ENCODE measurements around the gene HOXC11.
A peak's percentile ranks its signal among the peaks of the same experiment; 100 is the strongest.

The HOXC11 gene

DNA sequence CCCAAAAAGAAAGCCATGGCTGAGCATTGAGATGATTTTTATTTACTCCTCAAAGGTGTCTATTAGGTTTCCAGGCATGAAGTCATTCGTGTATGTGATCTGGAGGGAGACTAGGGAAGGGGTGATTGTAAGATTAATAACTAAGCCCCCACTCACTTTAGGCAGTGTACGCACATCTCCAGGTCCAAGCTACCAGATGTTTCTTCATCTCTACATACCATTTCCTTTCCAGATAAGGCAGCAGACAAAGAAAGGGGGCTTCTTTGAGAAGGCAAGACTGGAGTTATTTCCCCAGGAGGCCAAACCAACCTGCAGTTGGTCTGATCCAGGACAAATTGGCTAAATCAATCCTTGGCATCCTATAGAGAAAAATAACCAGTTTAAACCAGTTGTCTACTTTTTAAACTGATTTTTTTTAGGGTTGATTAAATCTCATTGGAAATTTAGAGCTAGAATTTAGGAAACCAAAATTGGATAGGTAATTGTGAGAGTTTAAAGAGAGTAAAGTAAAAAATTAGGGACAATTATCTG, 30.4 kb upstream of the HOXC11 start:
- no peak for DNase-seq

DNA sequence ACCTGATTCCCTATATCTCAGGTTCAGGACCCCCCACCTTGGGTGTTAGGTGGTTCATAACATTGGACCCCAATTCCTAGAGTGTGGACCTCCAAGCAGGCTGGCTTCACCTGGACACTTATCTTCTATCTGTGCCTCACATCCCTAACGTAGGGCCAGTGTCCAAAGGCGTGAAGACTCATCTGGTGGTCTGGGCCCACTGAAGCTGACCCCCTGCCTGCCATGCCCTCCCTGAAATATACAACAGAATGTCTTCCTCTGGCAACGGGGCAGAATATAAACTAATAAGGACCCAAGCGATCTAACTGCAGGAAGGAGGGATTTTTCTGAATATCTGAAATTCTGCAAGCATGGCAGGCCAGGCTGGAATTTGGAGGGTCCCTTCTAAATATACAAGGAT, 28.7 kb upstream of the HOXC11 start:
- no peak for DNase-seq

DNA sequence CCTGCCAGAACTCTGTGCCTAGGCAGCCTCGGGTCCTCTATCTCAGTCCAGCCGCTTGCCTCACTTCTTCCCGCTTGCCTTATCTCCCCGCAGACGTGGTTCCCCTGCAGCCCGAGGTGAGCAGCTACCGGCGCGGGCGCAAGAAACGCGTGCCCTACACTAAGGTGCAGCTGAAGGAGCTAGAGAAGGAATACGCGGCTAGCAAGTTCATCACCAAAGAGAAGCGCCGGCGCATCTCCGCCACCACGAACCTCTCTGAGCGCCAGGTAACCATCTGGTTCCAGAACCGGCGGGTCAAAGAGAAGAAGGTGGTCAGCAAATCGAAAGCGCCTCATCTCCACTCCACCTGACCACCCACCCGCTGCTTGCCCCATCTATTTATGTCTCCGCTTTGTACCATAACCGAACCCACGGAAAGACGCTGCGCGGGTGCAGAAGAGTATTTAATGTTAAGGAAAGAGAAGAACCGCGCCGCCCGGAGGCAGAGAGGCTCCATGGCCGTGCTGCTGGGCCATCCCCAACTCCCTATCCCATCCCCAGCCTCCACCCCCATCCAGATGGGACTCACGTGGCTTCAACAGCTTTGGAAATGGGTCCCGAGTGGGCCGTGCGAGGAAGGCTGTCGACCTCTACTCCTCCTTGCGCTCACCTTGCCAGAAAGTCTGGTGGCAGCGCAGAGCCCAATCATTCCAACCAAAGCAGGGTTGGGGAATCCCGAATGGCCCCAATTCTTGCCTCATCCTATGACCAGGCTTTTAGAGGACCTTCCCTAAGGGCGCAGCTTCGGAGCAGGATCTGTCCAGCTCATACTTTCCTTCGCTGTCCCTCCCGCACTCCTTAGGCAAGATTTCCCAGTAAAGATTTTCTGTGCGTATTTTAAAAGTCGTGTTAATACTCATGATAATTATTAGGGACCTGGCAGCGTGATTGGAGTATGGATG, 27.7 kb upstream of the HOXC11 start:
- no peak for DNase-seq

GRCh38 chr12:53947743-53948142, 25.2 kb upstream of the HOXC11 start:
- DNase-seq: no peak

DNA sequence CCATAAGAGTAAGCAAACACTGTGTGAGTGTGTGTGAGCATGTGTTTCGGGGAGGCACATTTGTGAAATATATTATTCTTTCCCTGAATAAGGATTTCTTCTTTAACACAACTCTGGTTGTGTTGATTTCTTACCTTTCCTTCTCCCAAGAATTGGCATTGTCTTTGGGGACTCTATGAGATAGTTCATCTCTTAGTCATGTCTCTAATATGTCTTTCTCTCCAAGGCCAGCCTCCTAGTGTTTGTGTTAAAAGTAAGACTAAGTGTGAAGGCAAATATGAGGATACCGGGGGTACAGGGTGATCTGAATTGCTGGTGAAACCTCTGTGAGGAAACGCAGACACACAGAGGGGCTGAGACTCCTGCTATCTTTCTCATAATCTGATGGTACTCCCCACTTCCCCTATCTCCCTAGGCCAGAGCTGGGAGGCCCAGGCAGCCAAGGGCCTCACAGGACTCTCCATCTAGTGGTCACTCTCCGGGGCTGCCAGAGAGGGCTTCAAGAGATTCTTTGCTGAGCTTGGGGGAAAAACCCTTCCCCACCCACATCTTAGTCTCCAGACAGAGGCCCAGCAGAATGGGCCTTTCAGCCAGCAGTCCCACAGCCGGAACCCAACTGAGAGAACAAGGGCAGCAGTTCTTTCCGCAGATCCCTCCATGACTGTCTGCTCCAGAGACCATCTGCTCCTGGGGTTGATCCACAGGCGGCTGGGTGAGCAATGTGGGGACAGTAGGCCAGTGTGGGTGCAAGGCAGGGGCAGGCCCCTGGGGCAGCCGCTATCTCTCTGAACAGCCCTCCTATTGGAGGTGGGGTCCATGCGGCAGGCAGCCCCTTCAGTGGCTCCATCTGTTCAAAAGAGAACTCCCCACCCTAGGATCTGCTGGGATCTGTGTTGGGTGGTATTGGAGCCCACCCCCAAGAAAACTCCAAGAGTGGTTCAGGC, 24.0 kb upstream of the HOXC11 start:
- no peak for DNase-seq

DNA sequence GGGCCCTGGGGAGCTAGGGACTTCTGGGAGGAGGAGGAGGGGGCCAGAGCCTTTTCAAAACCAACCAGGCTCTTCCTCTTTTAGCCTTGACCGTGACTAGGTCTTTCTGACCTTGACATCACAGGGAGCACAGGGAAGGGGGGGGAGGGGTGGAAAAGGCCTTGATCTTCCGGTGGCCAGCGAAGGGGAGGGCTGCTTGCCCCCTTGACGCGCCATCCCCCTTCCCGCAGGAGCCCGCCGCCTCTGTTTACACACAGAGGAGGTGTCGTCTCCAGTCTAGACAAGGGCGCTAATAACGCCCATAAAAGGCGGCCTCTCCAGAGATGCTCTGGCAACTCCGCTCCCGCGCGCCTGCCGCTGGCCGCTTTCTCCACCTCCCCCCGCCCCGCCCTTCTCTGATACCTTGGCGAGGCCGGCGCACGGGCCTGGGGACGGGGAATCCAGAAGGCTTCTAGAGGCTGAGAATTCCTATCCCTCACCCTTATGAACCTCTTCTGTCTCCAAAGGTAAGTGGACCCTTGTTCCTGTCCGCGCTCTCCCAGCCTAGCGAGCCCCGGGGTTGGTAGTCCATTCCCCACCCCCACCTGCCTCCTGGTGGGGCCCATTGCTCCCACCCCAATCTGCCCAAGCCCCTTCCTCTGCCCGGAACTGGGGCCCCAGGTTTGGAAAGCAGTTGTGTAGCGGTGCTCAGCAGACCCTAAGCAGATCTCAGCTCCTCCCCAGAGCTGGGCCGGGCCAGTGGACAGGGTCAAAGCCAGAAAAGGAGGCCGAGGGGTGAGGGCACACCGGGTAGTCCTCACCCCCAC, 23.1 kb upstream of the HOXC11 start:
- DNase-seq: no peak

GRCh38 chr12:53950437-53950773, 22.5 kb upstream of the HOXC11 start:
- no peak for DNase-seq

- no peak for DNase-seq
Measured at GRCh38 chr12:53950789-53951576, 21.9 kb upstream of the HOXC11 start.

GRCh38 chr12:53951577-53952334, 21.2 kb upstream of the HOXC11 start:
- DNase-seq: no peak

DNA sequence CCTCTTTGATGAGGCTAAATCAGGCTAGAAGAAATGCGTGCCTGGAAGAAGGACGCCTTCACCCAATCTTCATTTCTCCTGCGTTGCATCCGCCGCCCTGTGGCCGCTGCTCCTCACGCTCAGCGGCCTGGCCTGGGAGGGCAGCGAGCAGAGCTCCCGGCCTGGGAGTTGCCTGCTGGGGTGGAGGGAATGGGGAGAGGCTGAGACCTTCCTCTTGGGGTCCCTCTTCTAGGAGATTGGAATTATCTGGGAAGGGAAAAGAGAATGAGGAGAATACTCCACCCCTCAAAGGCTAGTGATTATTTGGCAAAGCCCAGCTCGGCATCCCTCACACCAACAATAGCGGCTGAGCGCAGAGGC, 20.6 kb upstream of the HOXC11 start:
- DNase-seq: no peak

GRCh38 chr12:53952871-53953734, 19.8 kb upstream of the HOXC11 start:
- DNase-seq: peak; percentile 39

DNA sequence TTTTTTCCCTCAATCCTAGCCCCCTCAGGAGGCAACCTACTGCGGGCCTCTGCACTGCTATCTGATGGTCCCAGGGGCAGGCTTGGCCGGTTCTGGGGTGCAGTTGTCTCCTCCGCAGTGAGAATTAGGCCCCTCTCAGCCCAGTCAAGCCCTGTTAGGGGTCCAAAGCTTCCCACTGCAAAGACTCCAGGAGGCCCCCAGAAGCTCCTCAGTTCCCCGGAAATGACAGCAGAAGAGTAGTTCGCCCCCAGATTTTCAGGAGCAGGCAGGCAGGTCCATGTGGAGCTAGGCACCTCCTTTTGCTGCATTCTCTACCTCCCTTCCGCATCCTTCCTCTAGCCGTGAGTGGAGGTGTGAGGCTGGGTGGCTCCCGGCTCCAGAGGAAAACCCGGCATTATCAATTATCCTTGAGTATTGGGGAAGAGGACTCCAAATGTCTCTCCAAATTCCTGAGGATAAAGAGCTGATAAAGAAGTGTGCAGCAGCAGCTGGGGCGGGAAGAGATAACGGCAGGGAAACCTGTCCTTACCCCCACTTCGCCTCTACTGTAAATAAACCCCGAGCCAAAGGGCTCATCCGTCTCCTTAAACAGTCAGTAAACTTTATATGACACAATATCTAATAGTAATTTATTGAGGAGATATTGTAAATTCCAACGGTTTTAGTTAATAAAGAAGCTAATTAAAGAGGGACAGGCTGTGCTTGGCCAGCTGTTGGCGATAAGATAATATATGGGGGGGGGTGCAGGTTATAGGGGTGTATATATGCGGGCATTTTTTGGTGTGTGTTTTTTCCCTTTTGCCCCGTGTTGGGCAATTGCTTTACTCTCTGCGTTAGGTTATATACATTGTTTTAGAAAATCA, 18.9 kb upstream of the HOXC11 start:
- no peak for DNase-seq

DNA sequence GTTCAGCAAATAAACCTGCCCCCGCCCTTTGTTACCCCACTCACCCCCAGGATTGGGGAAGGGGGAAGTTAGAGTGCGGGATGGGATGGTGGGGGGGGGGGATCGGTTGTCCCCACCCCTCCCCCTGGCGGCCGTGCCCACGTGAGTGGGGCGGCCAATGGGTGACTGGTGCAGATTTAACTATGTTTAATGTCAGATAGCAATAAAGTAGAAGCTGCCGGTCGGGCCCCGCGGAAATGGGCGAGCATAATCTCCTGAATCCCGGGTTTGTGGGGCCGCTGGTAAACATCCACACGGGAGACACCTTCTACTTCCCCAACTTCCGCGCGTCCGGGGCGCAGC, 18.3 kb upstream of the HOXC11 start, which contains the start of gene HOXC12:
Gene HOXC12, plus strand, starts transcription at position 210 of the 342 bp plus-strand sequence. Its CDS starts 27 bp downstream, at position 237.
- DNase-seq: no peak

DNA sequence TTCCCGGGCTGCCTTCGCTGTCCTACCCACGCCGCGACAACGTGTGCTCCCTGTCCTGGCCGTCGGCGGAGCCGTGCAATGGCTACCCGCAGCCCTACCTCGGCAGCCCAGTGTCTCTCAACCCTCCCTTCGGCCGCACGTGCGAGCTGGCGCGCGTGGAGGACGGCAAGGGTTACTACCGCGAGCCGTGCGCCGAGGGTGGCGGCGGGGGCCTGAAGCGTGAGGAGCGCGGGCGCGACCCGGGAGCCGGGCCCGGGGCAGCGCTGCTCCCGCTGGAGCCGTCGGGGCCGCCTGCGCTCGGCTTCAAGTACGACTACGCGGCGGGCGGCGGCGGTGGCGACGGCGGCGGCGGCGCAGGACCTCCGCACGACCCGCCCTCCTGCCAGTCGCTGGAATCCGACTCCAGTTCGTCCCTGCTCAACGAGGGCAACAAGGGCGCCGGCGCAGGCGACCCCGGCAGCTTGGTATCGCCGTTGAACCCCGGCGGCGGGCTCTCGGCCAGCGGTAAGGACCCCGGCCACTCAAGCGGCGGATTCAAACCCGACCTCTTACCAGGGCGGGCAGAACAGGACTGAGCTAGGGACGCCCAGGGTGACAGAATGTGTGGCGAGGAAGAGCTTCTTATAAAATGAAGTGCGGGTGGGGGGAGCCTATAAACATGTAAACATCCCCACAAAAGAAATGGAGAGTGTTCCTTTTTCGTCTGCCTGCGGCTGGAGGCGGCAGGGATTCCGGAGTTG, 17.7 kb upstream of the HOXC11 start:
- no peak for DNase-seq

DNA sequence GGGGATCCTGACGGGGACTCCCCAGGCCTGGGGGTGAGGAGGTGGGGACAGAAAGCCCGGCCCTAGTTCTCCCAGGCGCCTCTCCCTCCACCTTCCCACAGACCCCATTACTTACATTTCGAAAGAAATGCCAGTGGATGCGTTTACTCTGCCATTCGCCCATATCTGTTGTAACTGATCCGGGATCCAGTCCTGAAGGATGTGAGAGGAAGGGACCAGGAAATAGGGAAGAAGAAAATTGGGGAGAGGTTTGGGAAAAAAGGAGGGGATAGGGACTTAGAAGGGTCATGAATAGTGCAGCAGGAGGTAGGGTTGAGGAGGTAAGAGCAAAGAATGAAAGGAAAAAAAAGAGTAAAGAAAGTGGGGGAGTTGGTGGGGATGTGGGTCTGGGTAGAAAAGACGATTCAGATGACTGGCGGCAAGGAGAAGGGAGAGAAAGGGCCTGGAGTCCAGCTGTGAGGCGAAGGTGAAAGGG, 17.1 kb upstream of the HOXC11 start:
- no peak for DNase-seq

GRCh38 chr12:53956251-53956887, 16.6 kb upstream of the HOXC11 start:
- DNase-seq: no peak

GRCh38 chr12:53956914-53957536, 15.9 kb upstream of the HOXC11 start:
- no peak for DNase-seq
